HTERT RPE-1 (cell line): ENCODE results near the gene WDFY3.
"Not testable (repeated sequence)": the region's sequence is repeated elsewhere in the genome, so short reads cannot be mapped to it uniquely, and the experiment has no call there.

ENCODE experiments used
- in situ Hi-C: fragments of 300-500 bp; cut with MboI; formaldehyde crosslinking; loops from 4 replicates; pipeline ENCODE4 v1.14.3; 2020; ENCODE audit warnings: low sequenced_read_pairs

The WDFY3 gene

DNA sequence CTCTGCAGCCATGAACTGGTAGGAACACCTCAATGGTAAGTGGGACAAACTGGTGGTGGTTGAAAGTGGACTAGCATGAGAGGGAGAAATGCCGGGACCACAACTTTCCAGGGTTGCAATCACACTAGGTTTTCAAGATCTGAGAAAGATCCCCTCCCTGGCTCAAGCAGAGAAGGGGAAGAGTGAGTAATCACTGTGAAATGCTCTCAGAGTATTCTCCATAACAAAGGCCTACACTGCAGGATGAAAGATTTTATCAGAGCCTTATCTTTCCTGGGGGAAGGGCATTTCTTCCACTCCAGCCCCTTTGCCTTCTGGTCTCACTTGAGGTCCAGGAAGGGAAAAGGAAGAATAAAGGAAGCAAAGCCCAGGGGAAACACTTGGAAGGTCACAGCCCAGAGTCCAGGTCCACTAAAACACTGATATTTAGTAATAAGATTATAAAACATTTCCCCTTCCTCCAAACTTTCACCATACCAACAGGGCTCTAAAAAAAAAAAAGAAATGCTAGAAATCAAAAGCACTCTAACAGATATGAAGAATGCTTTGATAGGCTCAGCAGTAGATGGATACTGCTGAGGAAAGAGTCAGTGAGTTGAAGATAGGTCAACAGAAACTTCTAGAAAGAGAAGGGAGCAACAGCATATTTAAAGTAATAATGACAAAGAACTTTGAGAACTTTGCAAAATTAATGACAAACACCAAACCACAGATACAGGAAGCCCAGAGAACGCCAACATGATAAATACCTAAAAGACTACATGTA, 95.9 kb downstream of the WDFY3 start:
- in situ Hi-C loops = no loop called here

- in situ Hi-C loops = no loop called here
These were observed 100.2 kb downstream of the WDFY3 start for GRCh38 chr4:84866295-84866694.

GRCh38 chr4:84865600-84865999, 100.9 kb downstream of the WDFY3 start:
- in situ Hi-C loops = no loop called here

DNA sequence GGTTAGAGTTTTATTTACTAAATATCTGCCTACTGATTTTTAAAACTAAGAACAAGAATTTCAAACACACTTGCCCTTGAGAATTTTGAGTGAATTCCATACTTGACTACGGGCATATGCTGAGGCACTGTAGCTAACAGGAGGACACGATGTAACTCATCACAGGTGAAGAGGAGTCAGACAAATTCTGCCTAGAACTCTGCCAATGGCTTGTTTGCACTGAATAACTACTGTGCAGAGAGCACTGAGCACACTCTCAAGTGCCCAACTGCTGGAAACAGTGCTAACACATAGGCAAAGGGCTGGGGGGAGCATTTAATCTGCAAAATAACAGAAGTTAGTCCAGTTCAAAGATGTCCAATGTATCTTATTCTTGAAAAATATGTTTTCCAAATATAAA, 104.4 kb downstream of the WDFY3 start:
- in situ Hi-C loops = no loop called here

DNA sequence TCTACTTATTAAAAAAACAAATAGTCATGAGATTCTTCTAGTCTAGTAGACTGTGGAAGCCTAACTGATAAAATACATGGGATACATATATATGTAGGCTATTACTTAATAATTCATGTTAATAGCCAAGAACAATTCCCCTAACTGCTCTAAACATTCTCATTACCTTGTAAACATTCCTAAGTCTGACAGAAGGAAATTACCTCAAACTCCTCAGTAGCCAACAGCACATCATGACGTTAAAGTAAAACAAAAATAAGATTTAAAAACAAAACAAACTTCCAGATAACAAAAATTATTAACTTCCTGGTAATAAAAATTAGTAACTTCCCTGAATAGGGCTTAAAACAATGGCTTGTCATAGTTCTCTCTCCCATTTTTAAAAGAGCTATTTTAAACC, 109.2 kb downstream of the WDFY3 start:
- in situ Hi-C loops = no loop called here

GRCh38 chr4:84856468-84857049, 109.9 kb downstream of the WDFY3 start:
- in situ Hi-C loops = no loop called here

DNA sequence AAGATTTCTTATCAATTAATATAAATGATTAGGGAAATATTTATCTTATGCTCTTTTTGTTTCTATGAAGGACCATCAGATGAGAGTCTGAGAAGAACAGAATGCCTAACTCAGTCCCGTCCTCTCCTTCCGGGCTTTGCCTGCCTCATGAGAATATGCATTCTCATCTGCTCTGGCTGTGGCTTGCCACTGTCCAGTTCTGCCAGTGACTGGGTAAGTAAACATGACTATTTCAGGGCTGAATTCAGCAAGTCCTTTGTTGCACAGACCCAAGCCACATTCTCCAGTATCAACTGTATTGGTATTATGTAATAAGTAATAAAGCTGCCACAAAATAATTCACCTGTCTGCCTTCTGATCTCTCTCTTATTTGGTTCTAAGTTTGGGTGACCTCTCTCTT, 110.7 kb downstream of the WDFY3 start:
- in situ Hi-C loops = no loop called here

DNA sequence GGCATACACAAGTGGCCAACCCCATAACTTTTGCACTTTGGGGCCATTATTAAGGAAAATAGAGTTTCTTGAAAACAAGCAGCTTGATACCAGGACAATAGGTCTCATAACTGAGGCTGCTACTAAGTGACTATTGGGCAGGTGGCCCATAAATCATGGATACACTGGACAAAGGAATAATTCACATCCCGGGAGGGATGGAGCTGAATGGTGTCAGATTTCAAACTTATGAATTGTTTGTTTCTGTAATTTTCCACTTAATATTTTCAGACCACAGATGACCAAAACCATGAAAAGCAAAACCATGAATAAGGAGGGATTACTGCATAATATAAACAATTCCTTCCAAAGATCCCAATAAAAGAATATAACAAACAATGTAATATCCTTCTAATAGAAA, 114.4 kb downstream of the WDFY3 start:
- in situ Hi-C loops = no loop called here

GRCh38 chr4:84849051-84849640, 117.3 kb downstream of the WDFY3 start:
- in situ Hi-C loops = no loop called here

- in situ Hi-C loops = no loop called here
These were observed 118.1 kb downstream of the WDFY3 start for GRCh38 chr4:84848432-84848831.

- in situ Hi-C loops = no loop called here
These were observed 118.5 kb downstream of the WDFY3 start for GRCh38 chr4:84847978-84848377.

DNA sequence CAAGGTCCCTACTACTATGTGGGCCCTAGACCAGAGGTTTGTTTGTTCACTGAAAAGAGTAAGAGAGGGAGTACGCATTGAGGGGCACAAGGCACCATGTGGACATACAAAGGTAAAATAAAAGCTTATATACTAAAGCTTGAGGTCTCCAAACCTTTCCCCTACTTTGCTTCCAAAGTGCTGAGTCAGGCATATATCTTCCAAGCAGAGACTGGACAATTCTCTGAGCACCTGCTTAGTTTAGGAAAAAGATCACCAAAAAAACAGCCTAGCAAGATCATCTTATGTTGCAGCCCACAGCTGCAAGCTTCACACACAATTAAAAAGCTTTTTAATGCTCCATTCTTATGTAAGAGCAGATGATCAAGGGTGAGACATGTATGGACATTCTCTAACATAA, 119.5 kb downstream of the WDFY3 start:
- in situ Hi-C loops = no loop called here

- in situ Hi-C loops = no loop called here
These were observed 125.1 kb downstream of the WDFY3 start for GRCh38 chr4:84841435-84841834.

- in situ Hi-C loops = no loop called here
These were observed 128.7 kb downstream of the WDFY3 start for GRCh38 chr4:84837751-84838150.

DNA sequence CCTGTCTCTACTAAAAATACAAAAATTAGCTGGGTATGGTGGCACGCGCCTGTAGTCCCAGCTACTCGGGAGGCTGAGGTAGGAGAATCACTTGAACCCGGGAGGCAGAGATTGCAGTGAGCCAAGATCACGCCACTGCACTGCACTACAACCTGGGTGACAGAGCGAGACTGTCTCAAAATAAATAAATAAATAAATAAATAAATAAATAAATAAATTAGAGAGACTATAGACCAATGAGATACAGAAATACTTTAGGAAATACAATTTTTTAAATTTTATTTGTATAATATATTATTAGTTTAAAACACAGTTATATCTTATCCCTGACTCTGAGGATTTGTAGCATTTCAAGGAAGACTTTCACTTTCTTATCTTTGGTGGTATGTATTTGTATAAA, 136.9 kb downstream of the WDFY3 start:
- in situ Hi-C loops = not testable (repeated sequence)

- in situ Hi-C loops = no loop called here
These were observed 139.8 kb downstream of the WDFY3 start for GRCh38 chr4:84826681-84827080.

DNA sequence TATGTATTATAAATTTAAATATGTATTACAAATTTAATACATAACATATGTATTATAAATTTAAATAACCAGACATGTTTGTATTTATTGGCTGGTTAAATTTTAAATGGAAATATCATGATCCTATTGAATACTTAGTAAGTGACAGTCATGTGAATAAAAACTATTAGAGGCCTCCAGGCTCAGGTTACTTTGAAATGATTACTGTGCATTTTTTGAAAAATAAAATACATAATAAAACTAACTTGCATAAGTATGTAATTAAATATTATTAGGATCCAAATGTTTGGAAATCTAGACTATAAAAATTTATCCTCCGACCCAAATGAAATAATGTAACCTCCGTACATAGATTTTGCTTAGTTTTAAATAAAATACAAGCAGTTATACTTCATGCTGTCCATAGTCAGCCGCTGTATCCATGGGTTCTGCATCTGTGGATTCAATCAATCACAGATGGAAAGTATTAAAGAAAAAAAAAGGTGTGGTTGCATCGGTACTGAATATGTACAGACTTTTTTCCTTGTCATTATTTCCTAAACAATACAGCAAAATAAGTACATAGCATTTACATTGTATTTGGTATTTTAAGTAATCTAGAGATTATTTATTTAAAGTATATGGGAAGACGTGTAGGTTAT, 140.7 kb downstream of the WDFY3 start:
- in situ Hi-C loops = no loop called here

DNA sequence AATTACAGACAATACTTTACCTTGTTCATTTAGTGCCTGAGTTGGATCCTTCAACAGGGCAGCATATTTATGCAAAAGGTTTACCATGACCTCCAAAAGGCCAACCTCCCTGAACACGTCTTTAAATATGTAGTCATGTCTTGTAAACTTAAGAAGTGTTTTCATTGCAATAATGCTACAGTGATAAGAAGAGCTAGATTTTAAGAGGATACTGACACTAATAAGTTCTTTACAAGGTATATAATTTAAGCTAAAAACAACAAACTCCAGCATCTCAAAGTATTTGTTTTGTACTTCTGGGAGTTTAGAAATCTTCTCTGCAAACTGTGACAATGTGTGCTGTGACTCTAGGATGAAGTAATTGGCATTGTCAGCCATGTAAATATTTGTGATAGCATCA, 145.4 kb downstream of the WDFY3 start:
- in situ Hi-C loops = no loop called here

DNA sequence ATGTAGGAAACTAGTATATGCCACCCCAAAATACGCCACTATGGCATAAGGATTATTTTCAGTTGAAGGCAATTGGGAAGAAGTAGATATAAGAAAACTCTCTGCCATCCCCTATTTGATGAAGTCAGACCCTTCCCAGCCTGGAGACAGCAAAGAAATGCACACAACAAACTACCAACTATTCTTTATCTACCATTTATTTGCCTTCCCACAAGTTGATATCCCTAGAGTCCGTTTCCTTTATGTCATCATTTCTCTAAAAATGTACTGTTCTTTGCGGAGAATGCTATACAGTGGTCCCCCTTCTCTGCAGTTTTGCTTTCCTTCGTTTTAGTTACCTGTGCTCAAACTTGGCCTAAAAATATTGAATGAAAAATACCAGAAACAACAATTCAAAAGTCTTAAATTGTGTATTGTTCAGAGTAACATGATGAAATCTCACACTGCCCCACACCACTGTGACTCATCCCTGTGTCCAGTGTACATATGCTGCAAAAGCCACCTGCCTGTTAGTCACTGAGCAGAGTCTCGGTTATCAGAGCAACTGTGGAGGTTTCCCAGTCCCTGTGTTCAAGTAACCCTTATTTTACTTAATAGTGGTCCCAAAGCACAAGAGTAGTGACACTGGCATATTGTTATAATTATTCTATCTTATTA, 152.3 kb downstream of the WDFY3 start:
- in situ Hi-C loops = no loop called here

- in situ Hi-C loops = no loop called here
These were observed 156.5 kb downstream of the WDFY3 start for GRCh38 chr4:84809946-84810345.

DNA sequence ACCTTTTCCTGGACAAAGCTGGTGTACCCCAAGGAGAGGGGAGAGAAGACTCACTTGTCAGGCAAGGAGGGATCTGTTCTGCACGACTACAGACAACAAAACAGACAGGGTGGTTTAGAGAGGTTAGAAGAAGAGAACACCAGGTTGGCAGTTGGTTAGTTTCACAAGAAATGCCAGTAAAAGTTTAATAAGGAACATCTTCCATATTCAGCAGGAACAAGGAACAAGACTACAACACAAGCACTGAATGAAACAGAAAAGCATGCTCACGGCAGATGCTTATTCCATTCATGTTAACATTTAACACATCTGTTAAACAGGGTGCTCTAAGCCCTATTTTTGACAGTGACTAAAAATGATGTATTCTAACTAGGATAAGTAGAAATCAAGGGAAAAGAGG, 158.2 kb downstream of the WDFY3 start:
- in situ Hi-C loops = no loop called here
